HEK293 (cell line): ENCODE data around the gene ICOSLG.

Source experiments
- CTCF ChIA-PET: fragments of 350-600 bp; formaldehyde crosslinking; extraction: SDS; loops from one replicate; lab custom pipeline; 2021; ENCODE audit warnings: antibody characterized with exemption; lab: Yijun Ruan, JAX
- POLR2A ChIA-PET: fragments of 300-600 bp; formaldehyde crosslinking; extraction: SDS; loops from one replicate; lab custom pipeline; 2020; ENCODE audit warnings: antibody characterized with exemption, inconsistent platforms; lab: Yijun Ruan, JAX
- H3K27ac ChIP-seq: fragments of 200-500 bp; sonication (Bioruptor generic); 2 replicates; pipeline ENCODE4 v1.5.1; 2014; ENCODE audit warnings: low read depth, low read length, control low read depth, inconsistent platforms; ENCODE audit errors: extremely low read depth
- H3K36me3 ChIP-seq, 2 experiments: fragments of 200-500 bp in 1 of 2; sonication (Bioruptor generic) in 1 of 2; 1 replicate in 1 of 2; 2 replicates in 1 of 2; pipeline ENCODE4 v1.5.1; 2014 to 2017; ENCODE audit warnings: inconsistent platforms in 2 of 2, low read length in 2 of 2; ENCODE audit not compliant: control insufficient read depth in 2 of 2, insufficient read depth in 1 of 2
- H3K4me1 ChIP-seq: fragments of 200-500 bp; sonication (Bioruptor generic); 2 replicates; pipeline ENCODE4 v1.5.1; 2014; ENCODE audit warnings: mild to moderate bottlenecking, low read length, inconsistent platforms; ENCODE audit not compliant: control insufficient read depth, insufficient read depth
- H3K4me3 ChIP-seq: 2 replicates; pipeline ENCODE4 v1.5.1; 2011; ENCODE audit warnings: low read depth, mild to moderate bottlenecking, control low read depth, low read length, moderate library complexity
- H3K9me3 ChIP-seq: fragments of 200-500 bp; sonication (Bioruptor generic); 2 replicates; pipeline ENCODE4 v1.5.1; 2014; ENCODE audit warnings: low read depth, low read length, inconsistent platforms; ENCODE audit not compliant: control insufficient read depth, insufficient read depth
- EGR2 ChIP-seq: fragments of 450-650 bp; formaldehyde crosslinking; IDR thresholded peaks from 2 replicates; pipeline ENCODE4 v1.5.1; 2016; ENCODE audit warnings: low read depth, missing biosample characterization, missing genetic modification characterization
- GLI4 ChIP-seq: fragments of 450-650 bp; formaldehyde crosslinking; IDR thresholded peaks from 2 replicates; pipeline ENCODE4 v1.5.1; 2016; ENCODE audit warnings: missing biosample characterization, missing genetic modification characterization
- HOXA7 ChIP-seq: sonication (generic); formaldehyde crosslinking; IDR thresholded peaks from 2 replicates; pipeline ENCODE4 v1.8.1; 2022; ENCODE audit warnings: missing genetic modification reagents, borderline replicate concordance
- PATZ1 ChIP-seq: fragments of 450-650 bp; formaldehyde crosslinking; IDR thresholded peaks from 2 replicates; pipeline ENCODE4 v1.5.1; 2016; ENCODE audit warnings: missing biosample characterization, missing genetic modification characterization
- REPIN1 ChIP-seq: fragments of 450-650 bp; formaldehyde crosslinking; IDR thresholded peaks from 2 replicates; pipeline ENCODE4 v1.5.1; 2017; ENCODE audit warnings: missing biosample characterization, missing genetic modification characterization, low read depth
- ZBTB10 ChIP-seq: fragments of 450-650 bp; formaldehyde crosslinking; IDR thresholded peaks from 2 replicates; pipeline ENCODE4 v1.5.1; 2016; ENCODE audit warnings: missing biosample characterization, missing genetic modification characterization
- ZBTB11 ChIP-seq: fragments of 450-650 bp; formaldehyde crosslinking; conservative IDR thresholded peaks from 2 replicates; pipeline ENCODE4 v1.5.1; 2016; ENCODE audit warnings: low read depth, missing biosample characterization, missing genetic modification characterization
- ZBTB17 ChIP-seq: fragments of 450-650 bp; formaldehyde crosslinking; IDR thresholded peaks from 2 replicates; pipeline ENCODE4 v1.5.1; 2016; ENCODE audit warnings: missing biosample characterization, missing genetic modification characterization
- ZBTB20 ChIP-seq: fragments of 450-650 bp; formaldehyde crosslinking; IDR thresholded peaks from 2 replicates; pipeline ENCODE4 v1.5.1; 2016; ENCODE audit warnings: missing biosample characterization, missing genetic modification characterization
- ZFP3 ChIP-seq: fragments of 450-650 bp; formaldehyde crosslinking; IDR thresholded peaks from 2 replicates; pipeline ENCODE4 v1.5.1; 2016; ENCODE audit warnings: low read depth, missing biosample characterization, missing genetic modification characterization
- ZFP37 ChIP-seq: fragments of 450-650 bp; formaldehyde crosslinking; IDR thresholded peaks from 2 replicates; pipeline ENCODE4 v1.5.1; 2016; ENCODE audit warnings: missing biosample characterization, missing genetic modification characterization
- ZFP69B ChIP-seq: fragments of 450-650 bp; formaldehyde crosslinking; IDR thresholded peaks from 2 replicates; pipeline ENCODE4 v1.5.1; 2016; ENCODE audit warnings: missing biosample characterization, missing genetic modification characterization
- ZNF121 ChIP-seq: fragments of 450-650 bp; formaldehyde crosslinking; IDR thresholded peaks from 2 replicates; pipeline ENCODE4 v1.5.1; 2016; ENCODE audit warnings: missing biosample characterization, missing genetic modification characterization
- ZNF155 ChIP-seq: fragments of 450-650 bp; formaldehyde crosslinking; IDR thresholded peaks from 2 replicates; pipeline ENCODE4 v1.5.1; 2016; ENCODE audit warnings: missing biosample characterization, missing genetic modification characterization
- ZNF202 ChIP-seq: fragments of 450-650 bp; formaldehyde crosslinking; IDR thresholded peaks from 2 replicates; pipeline ENCODE4 v1.5.1; 2016; ENCODE audit warnings: missing biosample characterization, missing genetic modification characterization, borderline replicate concordance
- ZNF214 ChIP-seq: fragments of 450-650 bp; formaldehyde crosslinking; IDR thresholded peaks from 2 replicates; pipeline ENCODE4 v1.5.1; 2017; ENCODE audit warnings: missing biosample characterization, mild to moderate bottlenecking, missing genetic modification characterization, borderline replicate concordance
- ZNF239 ChIP-seq: fragments of 450-650 bp; formaldehyde crosslinking; IDR thresholded peaks from 2 replicates; pipeline ENCODE4 v1.5.1; 2016; ENCODE audit warnings: missing biosample characterization, missing genetic modification characterization
- ZNF280D ChIP-seq: fragments of 450-650 bp; formaldehyde crosslinking; IDR thresholded peaks from 2 replicates; pipeline ENCODE4 v1.5.1; 2016; ENCODE audit warnings: missing biosample characterization, missing genetic modification characterization
- ZNF324 ChIP-seq: fragments of 450-650 bp; formaldehyde crosslinking; IDR thresholded peaks from 2 replicates; pipeline ENCODE4 v1.5.1; 2016; ENCODE audit warnings: missing biosample characterization, missing genetic modification characterization
- ZNF37A ChIP-seq: fragments of 450-650 bp; IDR thresholded peaks from 2 replicates; pipeline ENCODE4 v1.5.1; 2018; ENCODE audit warnings: missing biosample characterization, missing genetic modification characterization
- ZNF48 ChIP-seq: fragments of 450-650 bp; formaldehyde crosslinking; IDR thresholded peaks from 2 replicates; pipeline ENCODE4 v1.5.1; 2016; ENCODE audit warnings: missing biosample characterization, missing genetic modification characterization
- ZNF621 ChIP-seq: fragments of 450-650 bp; formaldehyde crosslinking; IDR thresholded peaks from 2 replicates; pipeline ENCODE4 v1.5.1; 2017; ENCODE audit warnings: missing biosample characterization, missing genetic modification characterization
- ZNF624 ChIP-seq: fragments of 450-650 bp; formaldehyde crosslinking; IDR thresholded peaks from 2 replicates; pipeline ENCODE4 v1.5.1; 2017; ENCODE audit warnings: missing biosample characterization, missing genetic modification characterization
- ZNF776 ChIP-seq: fragments of 450-650 bp; formaldehyde crosslinking; IDR thresholded peaks from 2 replicates; pipeline ENCODE4 v1.5.0; 2017; ENCODE audit warnings: missing biosample characterization, missing genetic modification characterization, borderline replicate concordance
- ZNF843 ChIP-seq: fragments of 450-650 bp; formaldehyde crosslinking; IDR thresholded peaks from 2 replicates; pipeline ENCODE4 v1.5.1; 2016; ENCODE audit warnings: missing biosample characterization, missing genetic modification characterization
- ZSCAN30 ChIP-seq: fragments of 450-650 bp; IDR thresholded peaks from 2 replicates; pipeline ENCODE4 v1.5.1; 2018; ENCODE audit warnings: missing biosample characterization, mild to moderate bottlenecking, missing genetic modification characterization, moderate library complexity

The ICOSLG gene

GRCh38 chr21:44271558-44272283 lies 31.0 kb upstream of the ICOSLG start:
- H3K27ac ChIP-seq = no peak overlapping the region
- no peak overlapping the region for H3K4me3 ChIP-seq
- H3K9me3 ChIP-seq = no peaks in the 10 kb centered on the region
- ChIA-PET POLR2A (no interaction called here), CTCF (interaction anchor here (0.6 to 0.7 kb wide), 2 partner anchors 26 to 1579 kb away, joined by 3 to 7 read pairs; no protein-coding TSS in a partner anchor)
- no peaks in the 10 kb centered on the region for H3K36me3 ChIP-seq
- no peak for TF ChIP-seq ZNF239 (tag by site-specific recombination)
- no peak for TF ChIP-seq ZNF776
- no peak for TF ChIP-seq ZBTB10
- no peak for TF ChIP-seq ZFP69B (tag by site-specific recombination)
- TF ChIP-seq ZBTB11 (tag by site-specific recombination) = no peak
- no peak for TF ChIP-seq HOXA7 (CRISPR knock-in tag)
- no peak for TF ChIP-seq ZNF48 (tag by site-specific recombination)
- no peak for TF ChIP-seq ZFP37 (tag by site-specific recombination)
- TF ChIP-seq ZNF155 (tag by site-specific recombination) = no peak
- TF ChIP-seq ZNF37A (tag by site-specific recombination) = no peak
- TF ChIP-seq ZFP3 (tag by site-specific recombination) = no peak
- TF ChIP-seq ZNF280D = no peak
- no peak for TF ChIP-seq ZNF202 (tag by site-specific recombination)
- no peaks in the 10 kb centered on the region for H3K4me1 ChIP-seq

- POLR2A ChIA-PET = no interaction called here
- H3K4me3 ChIP-seq = no peak overlapping the region
- H3K36me3 ChIP-seq = no peaks in the 10 kb centered on the region
- CTCF ChIA-PET = interaction anchor here (0.6 kb wide), 1 partner anchor 254 kb away, joined by 3 read pairs; no protein-coding TSS in a partner anchor
- H3K4me1 ChIP-seq = no peaks in the 10 kb centered on the region
- H3K27ac ChIP-seq = no peak overlapping the region
- H3K9me3 ChIP-seq = no peaks in the 10 kb centered on the region
- no peak for TF ChIP-seq ZBTB17 (tag by site-specific recombination)
- TF ChIP-seq GLI4 (tag by site-specific recombination) = no peak
- TF ChIP-seq ZNF624 (tag by site-specific recombination) = no peak
- no peak for TF ChIP-seq ZNF843 (tag by site-specific recombination)
- no peak for TF ChIP-seq ZNF214
- no peak for TF ChIP-seq PATZ1
- TF ChIP-seq ZSCAN30 (tag by site-specific recombination) = no peak
- TF ChIP-seq EGR2 (tag by site-specific recombination) = no peak
- TF ChIP-seq ZNF324 (tag by site-specific recombination) = no peak
- no peak for TF ChIP-seq ZNF121 (tag by site-specific recombination)
- no peak for TF ChIP-seq REPIN1 (tag by site-specific recombination)
- no peak for TF ChIP-seq ZBTB20
- no peak for TF ChIP-seq ZNF621 (tag by site-specific recombination)
Measured at GRCh38 chr21:44269090-44269489, 28.3 kb upstream of the ICOSLG start.
